ENCODE measurements around the gene OSBPL8.

OSBPL8 gene

GRCh38 chr12:76457010-76457409 lies 102.6 kb downstream of the OSBPL8 start:
- ChIA-PET POLR2A (interaction anchor here (0.5 kb wide), 2 partner anchors 27 to 346 kb away, joined by 3 read pairs; no protein-coding TSS in a partner anchor), CTCF (interaction anchor here (0.6 to 2.0 kb wide), 12 partner anchors 11 to 1490 kb away, joined by 3 to 21 read pairs (median 6); partner anchors contain the start of genes BBS10 and GLIPR1)
- Histone ChIP-seq H3K9me3 (ENCODE audit: control insufficient read depth, insufficient read depth, low read depth, low read length) (no peaks in the 10 kb centered on the region), H3K27ac (ENCODE audit: extremely low read depth, low read depth, low read length) (no peak overlapping the region), H3K4me3 (ENCODE audit: low read depth, low read length) (no peak overlapping the region), H3K36me3 (ENCODE audit: control insufficient read depth in 2 of 2, insufficient read depth in 1 of 2, low read length in 2 of 2) (no peaks in the 10 kb centered on the region; a peak in 1 of 3 replicates), H3K4me1 (ENCODE audit: control insufficient read depth, insufficient read depth, low read length) (0 out of 2 replicates have a peak, but pooled peaks cover 3% of the 10 kb centered on the region)
- TF ChIP-seq SP3 (tag by site-specific recombination; IDR thresholded peaks at IDR 0.05), result no peak
- TF ChIP-seq ZNF174 (tag by site-specific recombination; IDR thresholded peaks at IDR 0.05), result no peak
- no peak for TF ChIP-seq SCRT1 (tag by site-specific recombination; IDR thresholded peaks at IDR 0.05; ENCODE audit: borderline replicate concordance)
- peak; percentile 5; the same call in 1 of the 2 replicates for TF ChIP-seq PRDM6 (tag by site-specific recombination; IDR thresholded peaks at IDR 0.05)

- POLR2A ChIA-PET, result interaction anchor here (0.8 kb wide), 1 partner anchor 107 kb away, joined by 3 read pairs; no protein-coding TSS in a partner anchor
- TF ChIP-seq ZNF544 (tag by site-specific recombination; IDR thresholded peaks at IDR 0.05) (no peak), ZNF704 (tag by site-specific recombination; IDR thresholded peaks at IDR 0.05) (no peak), YY2 (tag by site-specific recombination; IDR thresholded peaks at IDR 0.05) (no peak), HIC1 (tag by site-specific recombination; IDR thresholded peaks at IDR 0.05) (no peak), ZFHX2 (tag by site-specific recombination; conservative IDR thresholded peaks at IDR 0.05) (no peak), GLIS1 (tag by site-specific recombination; IDR thresholded peaks at IDR 0.05) (no peak), ZNF785 (tag by site-specific recombination; IDR thresholded peaks at IDR 0.05) (no peak), ZNF366 (tag by site-specific recombination; conservative IDR thresholded peaks at IDR 0.05) (no peak), ZNF19 (tag by site-specific recombination; IDR thresholded peaks at IDR 0.05; ENCODE audit: low read depth) (no peak), ZNF654 (tag by site-specific recombination; IDR thresholded peaks at IDR 0.05; ENCODE audit: low read depth) (peak; percentile 90), ZNF658 (tag by site-specific recombination; IDR thresholded peaks at IDR 0.05) (no peak), ZNF555 (tag by site-specific recombination; conservative IDR thresholded peaks at IDR 0.05) (no peak), ZNF404 (tag by site-specific recombination; IDR thresholded peaks at IDR 0.05) (no peak), ZNF624 (tag by site-specific recombination; IDR thresholded peaks at IDR 0.05) (no peak), ZNF26 (tag by site-specific recombination; IDR thresholded peaks at IDR 0.05) (no peak), KLF16 (tag by site-specific recombination; IDR thresholded peaks at IDR 0.05) (no peak), ZNF501 (tag by site-specific recombination; IDR thresholded peaks at IDR 0.05) (peak; percentile 29; the same call in 1 of the 2 replicates), ZNF280D (tag by site-specific recombination; IDR thresholded peaks at IDR 0.05) (no peak), TCF7L2 (IDR thresholded peaks at IDR 0.05; ENCODE audit: borderline replicate concordance, low read depth, low read length) (no peak), ZBTB8A (tag by site-specific recombination; IDR thresholded peaks at IDR 0.05) (no peak), ZNF114 (tag by site-specific recombination; IDR thresholded peaks at IDR 0.05) (no peak)
These were observed 103.8 kb downstream of the OSBPL8 start for GRCh38 chr12:76455582-76456345.

More at GRCh38 chr12:76455582-76456345, 103.8 kb downstream of the OSBPL8 start:
- H3K9me3 ChIP-seq (ENCODE audit: control insufficient read depth, insufficient read depth, low read depth, low read length), result no peaks in the 10 kb centered on the region
- H3K36me3 ChIP-seq (ENCODE audit: control insufficient read depth in 2 of 2, insufficient read depth in 1 of 2, low read length in 2 of 2), result no peaks in the 10 kb centered on the region; a peak in 1 of 3 replicates
- no peak overlapping the region for H3K4me3 ChIP-seq (ENCODE audit: low read depth, low read length)
- no peak overlapping the region for H3K27ac ChIP-seq (ENCODE audit: extremely low read depth, low read depth, low read length)
- H3K4me1 ChIP-seq (ENCODE audit: control insufficient read depth, insufficient read depth, low read length), result 0 out of 2 replicates have a peak, but pooled peaks cover 3% of the 10 kb centered on the region
- CTCF ChIA-PET, result interaction anchor here (0.6 to 2.0 kb wide), 29 partner anchors 11 to 972 kb away, joined by 3 to 21 read pairs (median 4); partner anchors contain the start of genes BBS10 and KRR1

Data from HEK293 (cell line).